Skin epidermis (tissue), 12 donors: ENCODE data around the gene NFATC2.

Experiments used
- H3K27ac ChIP-seq, 21 experiments: fragments of 200-600 bp; sonication (generic) in 11 of 21; one replicate each; pipeline ENCODE4 v1.5.0; 2020; ENCODE audit warnings: mild to moderate bottlenecking in 3 of 21, inconsistent platforms in 2 of 21, moderate library complexity in 2 of 21
- H3K4me3 ChIP-seq, 7 experiments: fragments of 200-600 bp; sonication (generic) in 2 of 7; one replicate each; pipeline ENCODE4 v1.5.0; 2020; ENCODE audit warnings: inconsistent platforms in 2 of 7, mild to moderate bottlenecking in 2 of 7, moderate library complexity in 1 of 7

NFATC2 gene

DNA sequence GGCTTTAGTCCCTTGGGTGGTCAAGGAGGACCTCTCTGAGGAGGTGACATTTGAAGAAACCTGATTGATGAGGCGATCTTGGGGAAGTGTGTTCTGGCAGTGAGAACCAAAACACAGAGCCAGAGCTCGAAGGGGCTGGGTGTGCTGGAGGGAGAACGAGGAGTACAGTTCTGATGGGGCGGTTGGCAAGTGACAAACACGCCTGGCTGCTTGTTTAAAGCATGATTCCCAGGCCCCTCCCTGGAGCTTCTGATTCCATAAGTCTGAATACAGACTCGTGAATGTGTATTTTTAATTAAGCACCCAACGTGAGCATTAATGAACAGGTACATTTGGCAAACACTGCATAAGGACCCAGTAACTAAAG, 886 bp upstream of the NFATC2 start:
- Histone ChIP-seq H3K4me3 (no peak overlapping the region), H3K27ac (peak overlapping the region in 4 of 21 experiments; percentile 75 to 96 (median 91))

DNA sequence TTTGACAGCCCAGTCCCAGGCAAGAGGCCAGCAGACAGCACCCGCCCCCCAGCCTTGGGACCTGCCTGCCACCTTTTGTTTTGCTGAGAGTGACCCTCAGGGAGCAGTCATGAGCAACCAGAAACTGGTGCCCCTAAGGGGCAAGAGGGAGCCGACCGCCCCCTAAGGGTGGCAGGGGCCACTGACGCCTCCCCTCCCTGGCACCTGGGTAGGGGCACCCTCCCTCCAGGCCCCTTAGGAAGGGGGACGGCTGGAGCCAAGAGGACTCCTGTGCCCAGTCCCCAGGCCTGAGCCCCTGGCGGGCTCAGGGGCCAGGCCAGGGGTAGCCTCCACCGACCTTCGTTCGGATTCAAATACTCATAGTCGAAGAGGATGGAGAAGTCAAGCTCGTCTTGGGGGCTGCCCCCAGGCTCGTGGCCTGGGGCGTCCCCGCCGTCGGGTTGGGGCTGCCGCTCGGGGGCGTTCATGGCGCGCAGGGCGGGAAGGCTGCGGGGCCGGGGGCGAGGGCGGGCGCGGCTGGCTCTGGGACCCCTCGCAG, 417 bp downstream of the NFATC2 start:
- H3K27ac ChIP-seq, result peak overlapping the region; percentile 51 to 96 (median 84)
- H3K4me3 ChIP-seq, result peak overlapping the region; percentile 41 to 60 (median 48)

DNA sequence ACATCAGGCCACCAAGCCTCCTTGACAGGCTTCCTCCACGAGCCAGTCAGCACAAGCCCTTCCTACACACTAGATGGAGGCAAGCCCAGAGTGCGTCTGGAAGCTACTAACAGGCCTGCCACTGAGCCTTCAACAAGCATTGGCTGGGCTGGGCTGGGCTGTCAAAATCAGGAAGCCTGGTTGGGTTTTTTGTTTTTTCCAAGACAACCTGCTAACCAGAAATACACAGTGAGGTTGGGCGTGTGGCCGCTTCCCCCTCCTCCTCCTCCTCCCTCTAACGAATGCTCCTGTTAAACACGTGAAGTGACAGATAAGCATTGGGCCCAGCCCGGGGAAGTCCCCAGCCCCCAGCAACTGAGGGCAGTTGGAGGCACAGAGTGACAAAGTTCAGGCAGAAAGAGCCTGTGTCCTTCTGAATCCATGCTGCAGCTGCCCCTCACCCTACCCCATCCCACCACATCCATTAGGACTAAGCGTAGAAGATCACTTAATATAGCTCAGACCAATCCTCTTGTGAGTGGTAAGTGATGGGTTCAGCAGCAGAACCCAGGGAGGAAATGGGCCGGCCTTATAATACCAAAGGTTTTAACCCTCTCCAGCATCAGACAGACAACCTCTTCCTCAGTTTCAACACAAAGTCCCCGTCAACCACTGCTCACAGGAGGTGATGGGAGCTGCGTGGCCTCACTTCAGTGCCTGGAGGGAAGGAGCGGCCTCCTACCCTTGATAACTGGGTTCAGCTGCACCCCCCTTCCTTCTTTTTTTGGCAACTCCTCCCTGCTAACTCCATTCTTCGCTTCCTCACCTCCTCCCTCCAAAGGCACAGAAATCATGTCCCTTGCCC, 1.1 kb downstream of the NFATC2 start:
- Histone ChIP-seq H3K4me3 (peak overlapping the region; percentile 41 to 60 (median 48)), H3K27ac (peak overlapping the region; percentile 51 to 96 (median 84))

DNA sequence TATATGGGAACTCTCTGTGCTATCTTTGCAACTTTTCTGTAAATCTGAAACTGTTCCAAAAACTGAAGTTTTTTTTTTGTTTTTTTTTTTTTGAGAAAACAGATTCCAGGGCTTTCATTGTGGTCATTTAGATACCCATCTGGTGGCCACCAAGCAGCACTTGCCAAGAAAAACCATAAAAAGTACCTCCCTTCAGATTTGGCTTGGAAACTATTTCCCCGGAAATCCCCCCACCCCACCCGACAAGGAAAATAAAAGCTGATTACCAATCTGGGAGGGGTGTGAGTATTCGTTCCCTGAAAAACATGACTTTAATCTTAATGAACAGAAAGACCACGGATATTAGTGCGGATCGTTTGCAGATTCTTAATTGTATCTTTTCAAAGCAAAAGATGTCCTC, 1.9 kb downstream of the NFATC2 start:
- H3K27ac ChIP-seq, result peak overlapping the region in 18 of 21 experiments; percentile 20 to 96 (median 86)
- H3K4me3 ChIP-seq, result peak overlapping the region; percentile 41 to 60 (median 48)

- Histone ChIP-seq H3K27ac (peak overlapping the region in 8 of 21 experiments; percentile 75 to 96 (median 87)), H3K4me3 (peak overlapping the region in 1 of 7 experiments; percentile 41)
These were observed 2.4 kb downstream of the NFATC2 start for GRCh38 chr20:51540074-51540473.

GRCh38 chr20:51536116-51537069, 6.1 kb downstream of the NFATC2 start:
- Histone ChIP-seq H3K27ac (peak overlapping the region in 4 of 21 experiments; percentile 0 to 71 (median 35)), H3K4me3 (no peak overlapping the region)

DNA sequence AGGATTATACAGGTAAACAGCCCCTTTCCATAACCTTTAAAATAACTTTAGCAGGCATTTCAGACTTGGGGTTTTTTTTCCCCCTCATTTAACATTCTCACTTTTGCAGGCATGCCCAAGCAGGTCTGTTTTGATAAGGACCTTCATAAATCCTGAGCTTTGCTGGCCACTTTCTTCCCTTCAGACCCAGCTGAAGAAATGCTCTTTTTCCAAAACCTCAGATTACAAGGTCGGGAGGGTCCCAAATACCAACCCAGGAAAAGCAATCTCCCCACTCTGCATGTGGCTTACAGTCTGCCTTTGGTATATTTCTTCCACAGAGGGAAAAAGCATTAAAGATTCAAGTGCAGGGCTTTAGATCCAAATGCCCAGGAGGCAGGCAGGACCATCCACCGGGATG, 6.8 kb downstream of the NFATC2 start:
- Histone ChIP-seq H3K27ac (peak overlapping the region in 9 of 21 experiments; percentile 1 to 71 (median 14)), H3K4me3 (no peak overlapping the region)

DNA sequence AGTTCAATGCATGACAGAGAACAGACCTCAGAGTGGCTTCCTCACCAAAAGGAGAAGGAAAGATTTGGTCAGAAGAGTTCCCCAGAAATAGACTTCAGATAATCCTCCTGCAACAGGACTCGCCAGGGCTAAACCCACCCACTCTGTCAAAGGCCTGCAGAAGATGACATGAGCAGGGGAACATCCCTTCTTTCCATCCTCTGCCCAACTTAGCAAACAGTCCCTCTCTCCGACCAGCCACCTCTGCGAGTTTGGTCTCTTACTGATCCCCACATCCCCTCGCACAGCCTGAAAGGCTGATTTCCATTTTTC, 7.5 kb downstream of the NFATC2 start:
- H3K4me3 ChIP-seq, result no peak overlapping the region
- peak overlapping the region in 10 of 21 experiments; percentile 1 to 71 (median 28) for H3K27ac ChIP-seq

DNA sequence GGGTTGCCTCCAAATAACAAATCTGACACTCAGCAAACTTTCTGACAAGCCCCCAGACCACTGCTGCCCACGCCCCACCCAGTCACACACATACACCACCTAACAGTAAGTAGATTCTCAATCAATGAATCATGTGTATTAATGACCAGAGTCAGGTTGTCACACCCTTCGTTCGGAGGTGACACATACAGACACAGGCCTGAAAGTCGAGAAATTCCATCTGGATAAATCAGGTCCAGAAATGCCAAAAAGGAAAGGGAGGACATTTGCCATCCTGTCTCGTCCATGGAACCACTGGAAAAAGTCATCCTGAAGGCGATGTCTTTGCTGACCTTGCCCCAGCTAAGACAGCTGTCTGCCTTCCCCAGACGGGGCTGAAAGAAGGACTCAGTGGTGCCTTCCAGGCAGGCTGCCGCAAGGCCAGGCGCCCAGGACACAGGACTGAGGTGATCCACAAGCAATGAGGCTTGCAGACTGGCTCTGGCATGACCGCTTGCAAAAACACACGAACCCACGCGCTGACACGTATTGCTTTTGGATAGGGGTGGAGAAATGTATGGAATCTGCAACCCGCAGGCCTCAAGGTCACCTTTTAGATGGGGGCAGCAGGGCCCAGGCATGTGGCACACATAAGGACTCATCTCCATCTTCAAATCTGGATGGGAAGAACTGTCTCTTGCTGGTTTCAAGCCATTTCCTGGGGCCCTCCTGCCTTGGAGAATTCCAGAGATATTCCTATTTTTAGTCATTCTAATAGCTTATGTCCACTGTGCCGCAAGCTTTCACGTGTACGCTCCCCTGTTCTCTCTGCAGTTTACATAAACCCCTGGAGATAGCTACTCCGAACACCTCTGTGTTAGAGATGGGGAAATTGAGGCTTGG, 9.0 kb downstream of the NFATC2 start:
- peak overlapping the region in 19 of 21 experiments; percentile 16 to 86 (median 76) for H3K27ac ChIP-seq
- no peak overlapping the region for H3K4me3 ChIP-seq

GRCh38 chr20:51532577-51533191, 9.8 kb downstream of the NFATC2 start:
- Histone ChIP-seq H3K4me3 (no peak overlapping the region), H3K27ac (peak overlapping the region in 20 of 21 experiments; percentile 16 to 86 (median 75))

- no peak overlapping the region for H3K4me3 ChIP-seq
- H3K27ac ChIP-seq, result peak overlapping the region in 18 of 21 experiments; percentile 16 to 86 (median 76)
These were observed 10.6 kb downstream of the NFATC2 start for GRCh38 chr20:51531712-51532456.

DNA sequence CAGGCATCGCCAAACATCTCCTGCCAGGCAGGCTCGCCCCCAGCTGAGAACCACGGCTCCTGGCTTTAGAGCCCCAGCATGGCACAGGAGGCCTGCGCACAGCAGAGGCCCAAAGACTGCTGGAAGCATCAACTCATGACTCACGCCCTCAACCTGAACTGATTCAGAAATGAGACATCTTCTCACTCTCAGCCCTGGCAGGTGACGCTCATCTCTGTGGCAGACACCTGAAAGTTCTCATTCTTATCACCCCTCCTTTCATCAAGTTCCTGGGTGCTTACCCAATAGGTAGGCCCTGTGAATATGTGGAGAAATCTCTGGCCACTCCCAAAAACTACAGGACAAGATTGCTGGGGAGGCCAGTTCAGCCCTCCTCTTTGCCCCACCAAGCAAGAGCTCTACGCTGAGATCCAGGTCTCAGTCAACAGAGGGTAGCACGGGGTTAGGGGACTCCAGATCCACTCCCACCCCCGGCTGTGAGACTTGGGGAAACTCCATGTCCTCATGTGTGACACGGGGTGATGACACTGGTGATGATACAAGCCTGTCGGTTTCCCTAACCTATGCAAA, 11.3 kb downstream of the NFATC2 start:
- Histone ChIP-seq H3K4me3 (no peak overlapping the region), H3K27ac (peak overlapping the region in 13 of 21 experiments; percentile 0 to 86 (median 60))

DNA sequence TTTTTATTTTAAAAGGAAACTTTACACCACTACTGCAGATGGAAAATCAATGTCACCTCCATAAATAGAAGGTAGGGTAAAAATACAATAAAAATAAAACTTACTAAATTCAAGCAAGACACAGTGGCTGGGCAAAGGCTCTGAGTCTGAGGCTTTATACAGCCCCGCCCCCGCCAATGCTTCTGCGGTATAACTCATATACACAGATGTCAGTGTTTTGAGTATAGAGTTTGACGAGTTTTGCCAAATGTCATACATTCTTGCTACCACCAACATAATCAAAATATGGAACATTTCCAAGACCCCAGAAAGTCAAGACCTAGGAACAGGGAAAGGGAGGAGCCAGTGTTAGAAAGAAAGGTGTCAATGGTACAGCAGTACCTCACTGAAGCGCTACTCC, 12.8 kb downstream of the NFATC2 start:
- Histone ChIP-seq H3K27ac (peak overlapping the region in 8 of 21 experiments; percentile 5 to 82 (median 58)), H3K4me3 (peak overlapping the region in 1 of 7 experiments; percentile 1)

GRCh38 chr20:51529081-51529681, 13.3 kb downstream of the NFATC2 start:
- peak overlapping the region in 1 of 7 experiments; percentile 1 for H3K4me3 ChIP-seq
- H3K27ac ChIP-seq, result peak overlapping the region in 8 of 21 experiments; percentile 12 to 82 (median 62)

GRCh38 chr20:51528263-51529027, 14.1 kb downstream of the NFATC2 start:
- Histone ChIP-seq H3K27ac (peak overlapping the region in 8 of 21 experiments; percentile 12 to 82 (median 62)), H3K4me3 (no peak overlapping the region)

DNA sequence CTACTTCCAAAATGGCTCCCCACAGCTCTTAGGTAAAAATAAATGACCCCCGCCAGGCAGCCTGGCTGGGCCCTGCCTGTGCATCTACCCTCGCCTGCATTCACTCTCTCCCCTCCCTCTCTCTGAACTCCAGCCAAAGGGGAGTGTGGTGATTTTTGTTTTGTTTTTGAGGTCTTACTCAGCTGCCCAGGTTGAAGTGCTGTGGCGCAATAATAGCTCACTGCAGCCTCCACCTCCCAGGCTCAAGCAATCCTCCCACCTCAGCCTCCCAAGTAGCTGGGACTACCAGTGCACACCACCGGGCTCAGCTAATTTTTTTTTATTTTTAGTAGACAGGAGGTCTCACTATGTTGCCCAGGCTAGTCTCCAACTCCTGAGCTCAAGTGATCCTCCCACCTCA, 15.8 kb downstream of the NFATC2 start:
- H3K4me3 ChIP-seq, result no peak overlapping the region
- peak overlapping the region in 11 of 21 experiments; percentile 16 to 81 (median 66) for H3K27ac ChIP-seq
